Glutamatergic neuron (in vitro differentiated cells): ENCODE measurements around the gene PAGR1. TPM values are rescaled to one million over a fixed set of nuclear protein-coding genes. Genes with fewer than 3 reads are reported as not detected.
A peak's percentile ranks its signal among the peaks of the same experiment; 100 is the strongest.
"Not testable (repeated sequence)": the region's sequence is repeated elsewhere in the genome, so short reads cannot be mapped to it uniquely, and the experiment has no call there.

Experiments used
- DNase-seq: peaks from one replicate; pipeline ENCODE4 v3.0.0; 2022
- H3K27ac Mint-ChIP-seq: one replicate; pipeline ENCODE4 v1.8.0; 2020; ENCODE audit warnings: mild to moderate bottlenecking, mixed read lengths, inconsistent platforms; ENCODE audit not compliant: unreplicated experiment
- H3K27me3 Mint-ChIP-seq: one replicate; pipeline ENCODE4 v1.8.0; 2020; ENCODE audit warnings: mild to moderate bottlenecking, moderate library complexity, mixed read lengths, inconsistent platforms; ENCODE audit not compliant: unreplicated experiment
- H3K36me3 Mint-ChIP-seq: one replicate; pipeline ENCODE4 v1.8.0; 2020; ENCODE audit warnings: mild to moderate bottlenecking, mixed read lengths, inconsistent platforms; ENCODE audit not compliant: unreplicated experiment
- H3K4me1 Mint-ChIP-seq: one replicate; pipeline ENCODE4 v1.8.0; 2020; ENCODE audit warnings: mild to moderate bottlenecking, low read depth, mixed read lengths, inconsistent platforms; ENCODE audit not compliant: unreplicated experiment
- H3K4me3 Mint-ChIP-seq: one replicate; pipeline ENCODE4 v1.8.0; 2020; ENCODE audit warnings: mild to moderate bottlenecking, mixed read lengths, inconsistent platforms; ENCODE audit not compliant: unreplicated experiment
- H3K9me3 Mint-ChIP-seq: one replicate; pipeline ENCODE4 v1.8.0; 2020; ENCODE audit warnings: mild to moderate bottlenecking, moderate library complexity, mixed read lengths, inconsistent platforms; ENCODE audit not compliant: unreplicated experiment
- total RNA-seq: library from RNA; stranded (reverse); fragmentation: NEBNext Ultra II Directional; extraction: Animal tissue kit (Norgen Biotek cat#: 25700); gene quantifications from one replicate; pipeline ENCODE4 v1.2.1, GENCODE V29; 2021; ENCODE audit not compliant: unreplicated experiment
- TF ChIP-seq, protein P1 (sequence below): fragments of 200-600 bp; sonication (generic); IDR thresholded peaks from one replicate; pipeline ENCODE4 v1.5.0; 2021; ENCODE audit not compliant: partially characterized antibody, unreplicated experiment

The PAGR1 gene
- total RNA-seq, 1 donor from 2014 or later: 110 TPM

DNA sequence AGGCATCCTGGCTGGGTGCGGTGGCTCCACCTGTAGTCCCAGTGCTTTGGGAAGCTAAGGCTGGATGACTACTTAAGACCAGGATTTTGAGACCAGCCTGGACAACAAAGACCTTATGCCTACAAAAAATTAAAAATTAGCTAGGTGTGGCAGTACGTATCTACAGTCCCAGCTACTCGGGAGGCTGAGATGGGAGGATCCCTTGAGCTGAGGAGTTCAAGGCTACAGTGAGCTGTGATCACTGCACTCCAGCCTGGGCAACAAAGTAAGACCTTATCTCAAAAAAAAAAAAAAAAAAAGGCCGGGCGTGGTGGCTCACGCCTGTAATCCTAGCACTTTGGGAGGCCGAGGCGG lies 10.4 kb downstream of the PAGR1 start:
- Mint-ChIP-seq H3K36me3 (no peaks in the 10 kb centered on the region), H3K4me3 (no peak overlapping the region), H3K27ac (peak overlapping the region; percentile 99), H3K9me3 (peaks cover 11% of the 10 kb centered on the region), H3K4me1 (peaks cover 22% of the 10 kb centered on the region), H3K27me3 (peaks cover 12% of the 10 kb centered on the region)
- TF ChIP-seq, protein P1, sequence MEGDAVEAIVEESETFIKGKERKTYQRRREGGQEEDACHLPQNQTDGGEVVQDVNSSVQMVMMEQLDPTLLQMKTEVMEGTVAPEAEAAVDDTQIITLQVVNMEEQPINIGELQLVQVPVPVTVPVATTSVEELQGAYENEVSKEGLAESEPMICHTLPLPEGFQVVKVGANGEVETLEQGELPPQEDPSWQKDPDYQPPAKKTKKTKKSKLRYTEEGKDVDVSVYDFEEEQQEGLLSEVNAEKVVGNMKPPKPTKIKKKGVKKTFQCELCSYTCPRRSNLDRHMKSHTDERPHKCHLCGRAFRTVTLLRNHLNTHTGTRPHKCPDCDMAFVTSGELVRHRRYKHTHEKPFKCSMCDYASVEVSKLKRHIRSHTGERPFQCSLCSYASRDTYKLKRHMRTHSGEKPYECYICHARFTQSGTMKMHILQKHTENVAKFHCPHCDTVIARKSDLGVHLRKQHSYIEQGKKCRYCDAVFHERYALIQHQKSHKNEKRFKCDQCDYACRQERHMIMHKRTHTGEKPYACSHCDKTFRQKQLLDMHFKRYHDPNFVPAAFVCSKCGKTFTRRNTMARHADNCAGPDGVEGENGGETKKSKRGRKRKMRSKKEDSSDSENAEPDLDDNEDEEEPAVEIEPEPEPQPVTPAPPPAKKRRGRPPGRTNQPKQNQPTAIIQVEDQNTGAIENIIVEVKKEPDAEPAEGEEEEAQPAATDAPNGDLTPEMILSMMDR: no peak
- no peak for DNase-seq

- no peak for DNase-seq
- TF ChIP-seq, protein P1: no peak
- no peak overlapping the region for H3K4me3 Mint-ChIP-seq
- H3K36me3 Mint-ChIP-seq: no peaks in the 10 kb centered on the region
- H3K27me3 Mint-ChIP-seq: peaks cover 5% of the 10 kb centered on the region
- no peak overlapping the region for H3K27ac Mint-ChIP-seq
- peaks cover 3% of the 10 kb centered on the region for H3K9me3 Mint-ChIP-seq
- H3K4me1 Mint-ChIP-seq: peaks cover 8% of the 10 kb centered on the region
Measured at GRCh38 chr16:29830774-29831173, 14.8 kb downstream of the PAGR1 start.

GRCh38 chr16:29831490-29831889 lies 15.5 kb downstream of the PAGR1 start:
- peaks cover 3% of the 10 kb centered on the region for H3K9me3 Mint-ChIP-seq

DNA sequence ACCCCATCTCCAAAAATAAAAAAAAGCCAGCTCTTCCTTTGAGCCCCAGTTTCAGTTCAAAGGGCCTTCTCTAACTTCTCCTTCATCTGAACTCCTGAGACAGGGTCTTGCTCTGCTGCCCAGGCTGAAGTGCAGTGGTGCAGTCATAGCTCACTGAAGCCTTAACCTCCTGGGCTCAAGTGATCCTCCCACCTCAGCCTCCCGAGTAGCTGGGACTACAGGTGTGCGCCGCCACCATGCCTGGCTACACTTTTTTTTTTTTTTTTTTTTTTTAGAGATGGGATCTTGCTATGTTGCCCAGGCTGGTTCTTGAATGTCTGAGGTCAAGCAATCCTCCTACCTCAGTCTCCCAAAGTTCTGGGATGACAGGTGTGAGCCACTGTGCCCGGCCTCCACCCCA lies 17.3 kb downstream of the PAGR1 start:
- H3K27me3 Mint-ChIP-seq, H3K4me1 Mint-ChIP-seq, DNase-seq, H3K4me3 Mint-ChIP-seq, H3K36me3 Mint-ChIP-seq, H3K9me3 Mint-ChIP-seq, H3K27ac Mint-ChIP-seq: not testable (repeated sequence)

More at GRCh38 chr16:29831490-29831889, 15.5 kb downstream of the PAGR1 start:
- Mint-ChIP-seq H3K27me3 (peaks cover 4% of the 10 kb centered on the region), H3K36me3 (no peaks in the 10 kb centered on the region), H3K4me3 (no peak overlapping the region), H3K4me1 (peaks cover 5% of the 10 kb centered on the region), H3K27ac (no peak overlapping the region)
- no peak for DNase-seq
- TF ChIP-seq, protein P1: no peak

- TF ChIP-seq, protein P1: no peak
- DNase-seq: no peak
- peaks cover 2% of the 10 kb centered on the region for H3K9me3 Mint-ChIP-seq
- no peak overlapping the region for H3K4me3 Mint-ChIP-seq
- H3K27ac Mint-ChIP-seq: no peak overlapping the region
- H3K36me3 Mint-ChIP-seq: no peaks in the 10 kb centered on the region
- no peaks in the 10 kb centered on the region for H3K4me1 Mint-ChIP-seq
- H3K27me3 Mint-ChIP-seq: peaks cover 3% of the 10 kb centered on the region
Measured at GRCh38 chr16:29834079-29834478, 18.1 kb downstream of the PAGR1 start.

DNA sequence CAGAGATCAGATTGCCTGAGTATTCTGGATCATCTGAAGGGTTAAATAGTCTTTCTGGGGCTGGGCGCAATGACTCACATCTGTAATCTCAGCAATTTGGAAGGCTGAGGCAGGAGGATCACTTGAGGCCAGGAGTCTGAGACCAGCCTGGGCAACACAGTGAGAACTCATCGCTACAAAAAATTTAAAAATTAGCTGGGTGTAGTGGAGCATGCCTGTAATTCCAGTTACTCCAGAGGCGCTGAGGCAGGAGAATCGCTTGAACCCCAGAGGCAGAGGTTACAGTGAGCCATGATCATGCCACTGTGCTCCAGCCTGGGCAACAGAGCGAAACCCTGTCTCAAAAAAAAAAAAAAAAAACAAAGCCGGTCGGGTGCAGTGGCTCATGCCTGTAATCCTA lies 20.0 kb downstream of the PAGR1 start:
- Mint-ChIP-seq H3K27me3 (peaks cover 5% of the 10 kb centered on the region), H3K27ac (no peak overlapping the region), H3K4me1 (no peaks in the 10 kb centered on the region), H3K4me3 (no peak overlapping the region), H3K36me3 (no peaks in the 10 kb centered on the region), H3K9me3 (peaks cover 2% of the 10 kb centered on the region)
- no peak for DNase-seq
- TF ChIP-seq, protein P1: no peak
